Measurements from ENCODE around the gene PRRG1. TPM values are rescaled to one million over a fixed set of nuclear protein-coding genes. Genes with fewer than 3 reads are reported as not detected.

The PRRG1 gene
- total and polyA plus RNA-seq, 2 donors: 1.3 to 2.1 TPM

GRCh38 chrX:37364666-37365065 is 15.5 kb downstream of the PRRG1 start:
- no peak for DNase-seq (ENCODE audit: low read depth in 6 of 9, low spot score in 9 of 9)
- no peaks in the 10 kb centered on the region for H3K4me1 ChIP-seq (ENCODE audit: control insufficient read depth in 2 of 2, insufficient read depth in 2 of 2, low read length in 2 of 2)
- H3K4me3 ChIP-seq (ENCODE audit: low read length in 2 of 2): no peak overlapping the region
- H3K27me3 ChIP-seq (ENCODE audit: control insufficient read depth in 2 of 2, insufficient read depth in 1 of 2, low read length in 1 of 2): no peaks in the 10 kb centered on the region
- H3K27ac ChIP-seq (ENCODE audit: low read depth in 1 of 2, low read length in 1 of 2): no peak overlapping the region
- WGBS: 95% methylated on average over 3 of the region's 3 CpGs
- H3K9me3 ChIP-seq (ENCODE audit: control insufficient read depth in 2 of 2, insufficient read depth in 1 of 2, low read length in 1 of 2): no peaks in the 10 kb centered on the region
- H3K36me3 ChIP-seq (ENCODE audit: control insufficient read depth in 2 of 2, insufficient read depth in 2 of 2, low read length in 1 of 2): no peaks in the 10 kb centered on the region

GRCh38 chrX:37367946-37368345 is 18.8 kb downstream of the PRRG1 start:
- Histone ChIP-seq H3K4me3 (ENCODE audit: low read length in 2 of 2) (no peak overlapping the region), H3K27me3 (ENCODE audit: control insufficient read depth in 2 of 2, insufficient read depth in 1 of 2, low read length in 1 of 2) (no peaks in the 10 kb centered on the region), H3K36me3 (ENCODE audit: control insufficient read depth in 2 of 2, insufficient read depth in 2 of 2, low read length in 1 of 2) (no peaks in the 10 kb centered on the region), H3K27ac (ENCODE audit: low read depth in 1 of 2, low read length in 1 of 2) (no peak overlapping the region), H3K9me3 (ENCODE audit: control insufficient read depth in 2 of 2, insufficient read depth in 1 of 2, low read length in 1 of 2) (no peaks in the 10 kb centered on the region), H3K4me1 (ENCODE audit: control insufficient read depth in 2 of 2, insufficient read depth in 2 of 2, low read length in 2 of 2) (no peaks in the 10 kb centered on the region)
- 92% methylated on average over 2 of the region's 2 CpGs for WGBS
- no peak for DNase-seq (ENCODE audit: low read depth in 6 of 9, low spot score in 9 of 9)

GRCh38 chrX:37370499-37371141 is 21.5 kb downstream of the PRRG1 start:
- no peaks in the 10 kb centered on the region for H3K4me1 ChIP-seq (ENCODE audit: control insufficient read depth in 2 of 2, insufficient read depth in 2 of 2, low read length in 2 of 2)
- DNase-seq (ENCODE audit: low read depth in 6 of 9, low spot score in 9 of 9): no peak
- H3K4me3 ChIP-seq (ENCODE audit: low read length in 2 of 2): no peak overlapping the region
- H3K27me3 ChIP-seq (ENCODE audit: control insufficient read depth in 2 of 2, insufficient read depth in 1 of 2, low read length in 1 of 2): no peaks in the 10 kb centered on the region
- H3K27ac ChIP-seq (ENCODE audit: low read depth in 1 of 2, low read length in 1 of 2): no peak overlapping the region
- H3K9me3 ChIP-seq (ENCODE audit: control insufficient read depth in 2 of 2, insufficient read depth in 1 of 2, low read length in 1 of 2): no peaks in the 10 kb centered on the region
- WGBS: 96% methylated on average over 4 of the region's 4 CpGs
- no peaks in the 10 kb centered on the region for H3K36me3 ChIP-seq (ENCODE audit: control insufficient read depth in 2 of 2, insufficient read depth in 2 of 2, low read length in 1 of 2)

GRCh38 chrX:37371578-37371991 is 22.4 kb downstream of the PRRG1 start:
- no peaks in the 10 kb centered on the region for H3K27me3 ChIP-seq (ENCODE audit: control insufficient read depth in 2 of 2, insufficient read depth in 1 of 2, low read length in 1 of 2)
- no peak overlapping the region for H3K27ac ChIP-seq (ENCODE audit: low read depth in 1 of 2, low read length in 1 of 2)
- 96% methylated on average over 8 of the region's 8 CpGs for WGBS
- no peaks in the 10 kb centered on the region for H3K36me3 ChIP-seq (ENCODE audit: control insufficient read depth in 2 of 2, insufficient read depth in 2 of 2, low read length in 1 of 2)
- no peak overlapping the region for H3K4me3 ChIP-seq (ENCODE audit: low read length in 2 of 2)
- no peaks in the 10 kb centered on the region for H3K4me1 ChIP-seq (ENCODE audit: control insufficient read depth in 2 of 2, insufficient read depth in 2 of 2, low read length in 2 of 2)
- no peaks in the 10 kb centered on the region for H3K9me3 ChIP-seq (ENCODE audit: control insufficient read depth in 2 of 2, insufficient read depth in 1 of 2, low read length in 1 of 2)
- DNase-seq (ENCODE audit: low read depth in 6 of 9, low spot score in 9 of 9): no peak

GRCh38 chrX:37378404-37378803 is 29.2 kb downstream of the PRRG1 start:
- DNase-seq (ENCODE audit: low read depth in 6 of 9, low spot score in 9 of 9): no peak
- 83% methylated on average over 2 of the region's 2 CpGs for WGBS
- Histone ChIP-seq H3K27me3 (ENCODE audit: control insufficient read depth in 2 of 2, insufficient read depth in 1 of 2, low read length in 1 of 2) (no peaks in the 10 kb centered on the region), H3K4me3 (ENCODE audit: low read length in 2 of 2) (no peak overlapping the region), H3K36me3 (ENCODE audit: control insufficient read depth in 2 of 2, insufficient read depth in 2 of 2, low read length in 1 of 2) (no peaks in the 10 kb centered on the region), H3K27ac (ENCODE audit: low read depth in 1 of 2, low read length in 1 of 2) (no peak overlapping the region), H3K4me1 (ENCODE audit: control insufficient read depth in 2 of 2, insufficient read depth in 2 of 2, low read length in 2 of 2) (no peaks in the 10 kb centered on the region), H3K9me3 (ENCODE audit: control insufficient read depth in 2 of 2, insufficient read depth in 1 of 2, low read length in 1 of 2) (no peaks in the 10 kb centered on the region)

GRCh38 chrX:37378830-37379229 is 29.7 kb downstream of the PRRG1 start:
- no peak overlapping the region for H3K4me3 ChIP-seq (ENCODE audit: low read length in 2 of 2)
- 92% methylated on average over 1 of the region's 1 CpG for WGBS
- H3K27me3 ChIP-seq (ENCODE audit: control insufficient read depth in 2 of 2, insufficient read depth in 1 of 2, low read length in 1 of 2): no peaks in the 10 kb centered on the region
- H3K36me3 ChIP-seq (ENCODE audit: control insufficient read depth in 2 of 2, insufficient read depth in 2 of 2, low read length in 1 of 2): no peaks in the 10 kb centered on the region
- H3K27ac ChIP-seq (ENCODE audit: low read depth in 1 of 2, low read length in 1 of 2): no peak overlapping the region
- no peaks in the 10 kb centered on the region for H3K9me3 ChIP-seq (ENCODE audit: control insufficient read depth in 2 of 2, insufficient read depth in 1 of 2, low read length in 1 of 2)
- no peaks in the 10 kb centered on the region for H3K4me1 ChIP-seq (ENCODE audit: control insufficient read depth in 2 of 2, insufficient read depth in 2 of 2, low read length in 2 of 2)
- DNase-seq (ENCODE audit: low read depth in 6 of 9, low spot score in 9 of 9): no peak

- Histone ChIP-seq H3K36me3 (ENCODE audit: control insufficient read depth in 2 of 2, insufficient read depth in 2 of 2, low read length in 1 of 2) (no peaks in the 10 kb centered on the region), H3K27ac (ENCODE audit: low read depth in 1 of 2, low read length in 1 of 2) (no peak overlapping the region), H3K9me3 (ENCODE audit: control insufficient read depth in 2 of 2, insufficient read depth in 1 of 2, low read length in 1 of 2) (no peaks in the 10 kb centered on the region), H3K4me1 (ENCODE audit: control insufficient read depth in 2 of 2, insufficient read depth in 2 of 2, low read length in 2 of 2) (no peaks in the 10 kb centered on the region), H3K4me3 (ENCODE audit: low read length in 2 of 2) (no peak overlapping the region), H3K27me3 (ENCODE audit: control insufficient read depth in 2 of 2, insufficient read depth in 1 of 2, low read length in 1 of 2) (no peaks in the 10 kb centered on the region)
- no peak for DNase-seq (ENCODE audit: low read depth in 6 of 9, low spot score in 9 of 9)
Measured at GRCh38 chrX:37380256-37380655, 31.1 kb downstream of the PRRG1 start.

- no peak for DNase-seq (ENCODE audit: low read depth in 6 of 9, low spot score in 9 of 9)
Measured at GRCh38 chrX:37380924-37381323, 31.8 kb downstream of the PRRG1 start.

GRCh38 chrX:37383313-37383712 is 34.1 kb downstream of the PRRG1 start:
- Histone ChIP-seq H3K27ac (ENCODE audit: low read depth in 1 of 2, low read length in 1 of 2) (no peak overlapping the region), H3K9me3 (ENCODE audit: control insufficient read depth in 2 of 2, insufficient read depth in 1 of 2, low read length in 1 of 2) (no peaks in the 10 kb centered on the region), H3K4me3 (ENCODE audit: low read length in 2 of 2) (no peak overlapping the region), H3K4me1 (ENCODE audit: control insufficient read depth in 2 of 2, insufficient read depth in 2 of 2, low read length in 2 of 2) (no peaks in the 10 kb centered on the region), H3K36me3 (ENCODE audit: control insufficient read depth in 2 of 2, insufficient read depth in 2 of 2, low read length in 1 of 2) (no peaks in the 10 kb centered on the region), H3K27me3 (ENCODE audit: control insufficient read depth in 2 of 2, insufficient read depth in 1 of 2, low read length in 1 of 2) (no peaks in the 10 kb centered on the region)
- no peak for DNase-seq (ENCODE audit: low read depth in 6 of 9, low spot score in 9 of 9)

More at GRCh38 chrX:37380924-37381323, 31.8 kb downstream of the PRRG1 start:
- Histone ChIP-seq H3K9me3 (ENCODE audit: control insufficient read depth in 2 of 2, insufficient read depth in 1 of 2, low read length in 1 of 2) (no peaks in the 10 kb centered on the region), H3K27ac (ENCODE audit: low read depth in 1 of 2, low read length in 1 of 2) (no peak overlapping the region), H3K27me3 (ENCODE audit: control insufficient read depth in 2 of 2, insufficient read depth in 1 of 2, low read length in 1 of 2) (no peaks in the 10 kb centered on the region), H3K4me3 (ENCODE audit: low read length in 2 of 2) (no peak overlapping the region), H3K4me1 (ENCODE audit: control insufficient read depth in 2 of 2, insufficient read depth in 2 of 2, low read length in 2 of 2) (no peaks in the 10 kb centered on the region), H3K36me3 (ENCODE audit: control insufficient read depth in 2 of 2, insufficient read depth in 2 of 2, low read length in 1 of 2) (no peaks in the 10 kb centered on the region)
- whole genome bisulfite sequencing: 91% methylated on average over 2 of the region's 2 CpGs

GRCh38 chrX:37388413-37388812 is 39.2 kb downstream of the PRRG1 start:
- 95% methylated on average over 4 of the region's 4 CpGs for WGBS
- H3K4me1 ChIP-seq (ENCODE audit: control insufficient read depth in 2 of 2, insufficient read depth in 2 of 2, low read length in 2 of 2): no peaks in the 10 kb centered on the region
- H3K4me3 ChIP-seq (ENCODE audit: low read length in 2 of 2): no peak overlapping the region
- H3K27ac ChIP-seq (ENCODE audit: low read depth in 1 of 2, low read length in 1 of 2): no peak overlapping the region
- no peaks in the 10 kb centered on the region for H3K27me3 ChIP-seq (ENCODE audit: control insufficient read depth in 2 of 2, insufficient read depth in 1 of 2, low read length in 1 of 2)
- no peaks in the 10 kb centered on the region for H3K36me3 ChIP-seq (ENCODE audit: control insufficient read depth in 2 of 2, insufficient read depth in 2 of 2, low read length in 1 of 2)
- no peaks in the 10 kb centered on the region for H3K9me3 ChIP-seq (ENCODE audit: control insufficient read depth in 2 of 2, insufficient read depth in 1 of 2, low read length in 1 of 2)
- DNase-seq (ENCODE audit: low read depth in 6 of 9, low spot score in 9 of 9): no peak
